ENCODE measurements around the gene ZNF19.
"Not testable (repeated sequence)": the region's sequence is repeated elsewhere in the genome, so short reads cannot be mapped to it uniquely, and the experiment has no call there.

Gene ZNF19

DNA sequence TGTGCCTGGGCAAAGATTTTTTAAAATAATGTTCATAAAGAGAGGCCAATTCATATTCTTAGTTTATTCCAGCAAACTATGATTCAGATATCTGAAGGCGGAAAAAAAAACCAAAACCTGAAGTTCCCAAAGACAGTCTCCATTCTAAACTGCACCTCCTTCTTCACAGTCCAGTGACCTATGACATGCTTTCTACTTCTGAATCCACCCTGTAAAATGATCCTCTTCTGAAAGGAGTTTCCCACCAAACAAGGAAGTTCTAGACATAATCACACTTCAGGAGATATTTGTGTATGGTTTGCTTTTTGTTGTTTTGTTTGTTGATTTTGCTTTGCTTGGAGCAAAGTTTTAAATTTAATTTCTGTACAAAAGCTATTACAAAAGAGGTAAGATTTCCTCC lies 24.2 kb upstream of the ZNF19 start:
- Histone ChIP-seq H3K9me3 (ENCODE audit: low read length) (no peaks in the 10 kb centered on the region), H3K9ac (ENCODE audit: low read length) (no peak overlapping the region), H3K4me3 (ENCODE audit: low read depth in 1 of 2, low read length in 2 of 2) (no peak overlapping the region), H3K4me1 (ENCODE audit: insufficient read depth, low read length) (no peaks in the 10 kb centered on the region), H3K27ac (ENCODE audit: low read depth, low read length) (no peak overlapping the region), H3K36me3 (ENCODE audit: insufficient read depth, low read length) (no peaks in the 10 kb centered on the region), H3K27me3 (ENCODE audit: control insufficient read depth in 1 of 2, insufficient read depth in 2 of 2, low read length in 2 of 2) (no peaks in the 10 kb centered on the region)

DNA sequence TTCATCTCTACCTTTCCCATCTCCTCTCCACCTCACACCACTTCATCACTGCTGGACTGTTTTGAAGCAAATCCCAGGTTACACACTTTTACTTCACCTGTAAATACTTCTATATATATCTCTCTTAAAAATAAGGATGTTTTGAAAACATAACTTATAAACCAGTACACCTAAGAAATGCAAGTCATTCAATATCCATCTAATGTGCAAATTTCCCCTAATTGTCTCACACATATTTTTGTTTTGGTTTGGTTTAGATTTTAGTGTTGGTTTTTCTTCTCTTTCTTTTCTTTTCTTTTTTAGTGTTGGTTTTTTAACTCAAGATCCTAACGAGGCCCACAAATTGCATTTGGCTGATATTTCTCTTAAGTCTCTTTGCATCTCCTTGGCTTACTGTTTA lies 17.9 kb upstream of the ZNF19 start:
- Histone ChIP-seq H3K36me3 (ENCODE audit: insufficient read depth, low read length) (no peaks in the 10 kb centered on the region), H3K9ac (ENCODE audit: low read length) (no peak overlapping the region), H3K4me1 (ENCODE audit: insufficient read depth, low read length) (no peaks in the 10 kb centered on the region), H3K9me3 (ENCODE audit: low read length) (no peaks in the 10 kb centered on the region), H3K27me3 (ENCODE audit: control insufficient read depth in 1 of 2, insufficient read depth in 2 of 2, low read length in 2 of 2) (no peaks in the 10 kb centered on the region), H3K27ac (ENCODE audit: low read depth, low read length) (no peak overlapping the region), H3K4me3 (ENCODE audit: low read depth in 1 of 2, low read length in 2 of 2) (no peak overlapping the region)

DNA sequence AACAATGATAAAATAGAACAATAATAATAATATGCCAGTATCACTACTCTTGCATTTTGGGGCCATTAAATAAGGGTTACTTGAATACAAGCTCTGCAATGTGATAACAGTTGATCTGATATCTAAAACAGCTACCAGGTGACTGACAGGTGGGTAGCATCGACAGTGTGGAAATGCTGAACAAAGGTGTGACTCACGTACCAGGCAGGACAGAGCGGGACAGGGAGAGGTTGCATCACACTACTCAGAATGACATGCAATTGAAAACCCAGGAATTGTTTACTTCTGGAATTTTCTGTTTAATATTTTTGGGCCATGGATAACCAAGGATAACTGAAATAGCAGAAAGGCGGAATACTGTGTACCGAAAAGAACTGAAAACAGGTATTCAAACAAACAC lies 15.8 kb upstream of the ZNF19 start:
- no peak overlapping the region for H3K27ac ChIP-seq (ENCODE audit: low read depth, low read length)
- no peak overlapping the region for H3K9ac ChIP-seq (ENCODE audit: low read length)
- no peaks in the 10 kb centered on the region for H3K9me3 ChIP-seq (ENCODE audit: low read length)
- no peaks in the 10 kb centered on the region for H3K4me1 ChIP-seq (ENCODE audit: insufficient read depth, low read length)
- H3K4me3 ChIP-seq (ENCODE audit: low read depth in 1 of 2, low read length in 2 of 2) = no peak overlapping the region
- no peaks in the 10 kb centered on the region for H3K27me3 ChIP-seq (ENCODE audit: control insufficient read depth in 1 of 2, insufficient read depth in 2 of 2, low read length in 2 of 2)
- H3K36me3 ChIP-seq (ENCODE audit: insufficient read depth, low read length) = no peaks in the 10 kb centered on the region

DNA sequence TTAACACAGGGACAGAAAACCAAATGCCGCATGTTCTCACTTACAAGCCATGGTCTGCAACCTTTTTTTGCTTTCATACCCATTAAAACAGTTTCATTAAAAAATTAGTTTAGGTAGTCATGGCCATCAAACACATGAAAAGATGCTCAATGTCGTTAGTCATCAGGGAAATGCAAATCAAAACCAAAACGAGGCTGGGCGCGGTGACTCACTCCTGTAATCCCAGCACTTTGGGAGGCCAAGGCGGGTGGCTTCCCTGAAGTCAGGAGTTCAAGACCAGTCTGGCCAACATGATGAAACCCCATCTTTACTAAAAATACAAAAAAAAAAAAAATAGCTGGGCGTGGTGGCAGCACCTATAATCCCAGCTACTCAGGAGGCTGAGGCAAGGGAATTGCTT lies 14.9 kb upstream of the ZNF19 start:
- not testable (repeated sequence) for H3K27me3 ChIP-seq (ENCODE audit: control insufficient read depth in 1 of 2, insufficient read depth in 2 of 2, low read length in 2 of 2); H3K27ac ChIP-seq (ENCODE audit: low read depth, low read length); H3K9me3 ChIP-seq (ENCODE audit: low read length); H3K4me3 ChIP-seq (ENCODE audit: low read depth in 1 of 2, low read length in 2 of 2); H3K4me1 ChIP-seq (ENCODE audit: insufficient read depth, low read length); H3K9ac ChIP-seq (ENCODE audit: low read length); H3K36me3 ChIP-seq (ENCODE audit: insufficient read depth, low read length)

DNA sequence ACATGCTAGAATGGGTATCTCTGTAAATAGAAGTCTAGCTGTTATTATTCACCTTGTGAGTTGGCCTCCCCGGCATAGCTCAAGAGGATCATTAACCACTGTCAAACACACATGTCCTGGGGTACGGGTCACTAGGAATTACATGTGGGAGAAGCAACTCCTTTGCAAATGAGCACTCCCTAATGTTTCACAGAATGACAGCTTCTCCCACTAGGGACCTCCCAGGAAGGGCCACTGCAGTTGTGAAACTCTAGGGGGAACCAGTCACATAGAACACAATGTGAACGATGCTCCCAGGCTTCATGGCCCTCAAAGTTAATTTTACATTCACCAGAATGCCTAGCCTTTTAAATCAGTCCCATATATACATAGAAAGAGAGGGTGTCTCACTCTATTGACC lies 12.4 kb upstream of the ZNF19 start:
- no peaks in the 10 kb centered on the region for H3K9me3 ChIP-seq (ENCODE audit: low read length)
- H3K27me3 ChIP-seq (ENCODE audit: control insufficient read depth in 1 of 2, insufficient read depth in 2 of 2, low read length in 2 of 2) = no peaks in the 10 kb centered on the region
- H3K36me3 ChIP-seq (ENCODE audit: insufficient read depth, low read length) = no peaks in the 10 kb centered on the region
- no peaks in the 10 kb centered on the region for H3K4me1 ChIP-seq (ENCODE audit: insufficient read depth, low read length)
- no peak overlapping the region for H3K27ac ChIP-seq (ENCODE audit: low read depth, low read length)
- H3K9ac ChIP-seq (ENCODE audit: low read length) = no peak overlapping the region
- no peak overlapping the region for H3K4me3 ChIP-seq (ENCODE audit: low read depth in 1 of 2, low read length in 2 of 2)

DNA sequence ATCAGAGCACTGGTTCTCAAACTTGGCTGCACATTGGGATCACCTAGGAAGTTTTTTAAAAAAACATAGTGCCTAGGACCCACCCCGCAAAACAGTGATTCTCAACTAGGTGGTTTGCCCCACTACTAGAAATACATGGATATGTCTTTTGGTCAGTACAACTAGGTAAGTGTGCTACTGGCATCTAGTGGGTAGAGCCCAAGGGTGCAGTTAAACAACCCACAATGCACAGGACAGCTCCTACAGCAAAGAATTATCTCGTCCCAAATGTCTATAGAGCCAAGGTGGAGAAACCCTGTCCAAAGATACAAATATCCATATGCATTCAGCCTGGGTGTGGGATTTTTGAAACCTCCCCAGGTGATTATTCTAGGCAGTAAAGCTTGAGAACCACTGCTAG lies 11.8 kb upstream of the ZNF19 start:
- H3K9ac ChIP-seq (ENCODE audit: low read length) = no peak overlapping the region
- no peaks in the 10 kb centered on the region for H3K36me3 ChIP-seq (ENCODE audit: insufficient read depth, low read length)
- no peaks in the 10 kb centered on the region for H3K4me1 ChIP-seq (ENCODE audit: insufficient read depth, low read length)
- H3K4me3 ChIP-seq (ENCODE audit: low read depth in 1 of 2, low read length in 2 of 2) = no peak overlapping the region
- no peak overlapping the region for H3K27ac ChIP-seq (ENCODE audit: low read depth, low read length)
- H3K9me3 ChIP-seq (ENCODE audit: low read length) = no peaks in the 10 kb centered on the region
- no peaks in the 10 kb centered on the region for H3K27me3 ChIP-seq (ENCODE audit: control insufficient read depth in 1 of 2, insufficient read depth in 2 of 2, low read length in 2 of 2)

DNA sequence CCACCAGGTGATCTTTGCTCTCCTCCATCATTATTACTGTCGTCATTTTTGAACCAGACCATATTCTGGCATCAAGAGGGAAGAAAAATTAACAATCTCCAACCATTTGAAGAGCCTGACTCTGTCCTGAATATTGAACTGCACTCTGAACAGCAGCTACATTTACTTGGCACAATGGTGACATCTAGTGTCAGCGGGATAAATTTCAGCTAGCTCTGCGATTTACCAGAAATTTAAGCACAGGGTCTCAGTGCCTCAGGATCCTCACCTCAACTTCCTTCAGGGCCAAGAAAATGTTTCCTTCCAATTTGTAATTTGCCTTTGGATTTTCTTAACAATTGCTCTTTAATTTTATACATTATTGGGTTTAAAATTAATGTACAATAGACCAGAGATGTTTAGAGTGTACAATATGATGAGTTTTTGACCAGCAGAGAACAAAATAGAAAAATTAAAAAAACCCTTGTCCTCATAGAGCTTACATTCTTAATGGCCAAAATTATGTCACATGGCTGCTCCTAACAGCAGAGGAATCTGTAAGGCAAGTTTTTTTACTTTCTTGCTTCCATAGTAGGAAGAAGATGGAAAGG lies 10.7 kb upstream of the ZNF19 start:
- Histone ChIP-seq H3K27ac (ENCODE audit: low read depth, low read length) (no peak overlapping the region), H3K9ac (ENCODE audit: low read length) (no peak overlapping the region), H3K4me1 (ENCODE audit: insufficient read depth, low read length) (no peaks in the 10 kb centered on the region), H3K9me3 (ENCODE audit: low read length) (no peaks in the 10 kb centered on the region), H3K4me3 (ENCODE audit: low read depth in 1 of 2, low read length in 2 of 2) (no peak overlapping the region), H3K27me3 (ENCODE audit: control insufficient read depth in 1 of 2, insufficient read depth in 2 of 2, low read length in 2 of 2) (no peaks in the 10 kb centered on the region), H3K36me3 (ENCODE audit: insufficient read depth, low read length) (no peaks in the 10 kb centered on the region)

DNA sequence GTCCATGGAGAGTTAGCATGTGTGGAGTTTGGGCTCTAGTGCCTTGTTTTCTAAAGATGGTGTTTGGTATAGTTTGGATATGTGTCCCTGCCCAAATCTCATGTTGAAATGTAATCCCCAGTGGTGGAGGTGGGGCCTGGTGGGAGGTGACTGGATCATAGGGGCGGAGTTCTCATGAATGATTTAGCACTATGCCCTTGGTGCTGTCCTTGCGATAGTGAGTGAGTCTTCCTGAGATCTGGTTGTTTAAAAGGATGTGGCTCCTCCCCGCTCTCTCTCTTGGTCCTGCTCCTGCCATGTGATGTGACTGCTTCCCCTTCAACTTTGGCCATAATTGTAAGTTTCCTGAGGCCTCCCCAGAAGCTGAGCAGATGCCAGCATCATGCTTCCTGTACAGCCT lies 8.9 kb upstream of the ZNF19 start:
- no peaks in the 10 kb centered on the region for H3K27me3 ChIP-seq (ENCODE audit: control insufficient read depth in 1 of 2, insufficient read depth in 2 of 2, low read length in 2 of 2)
- no peaks in the 10 kb centered on the region for H3K4me1 ChIP-seq (ENCODE audit: insufficient read depth, low read length)
- no peak overlapping the region for H3K4me3 ChIP-seq (ENCODE audit: low read depth in 1 of 2, low read length in 2 of 2)
- H3K36me3 ChIP-seq (ENCODE audit: insufficient read depth, low read length) = no peaks in the 10 kb centered on the region
- no peak overlapping the region for H3K27ac ChIP-seq (ENCODE audit: low read depth, low read length)
- H3K9me3 ChIP-seq (ENCODE audit: low read length) = no peaks in the 10 kb centered on the region
- no peak overlapping the region for H3K9ac ChIP-seq (ENCODE audit: low read length)

DNA sequence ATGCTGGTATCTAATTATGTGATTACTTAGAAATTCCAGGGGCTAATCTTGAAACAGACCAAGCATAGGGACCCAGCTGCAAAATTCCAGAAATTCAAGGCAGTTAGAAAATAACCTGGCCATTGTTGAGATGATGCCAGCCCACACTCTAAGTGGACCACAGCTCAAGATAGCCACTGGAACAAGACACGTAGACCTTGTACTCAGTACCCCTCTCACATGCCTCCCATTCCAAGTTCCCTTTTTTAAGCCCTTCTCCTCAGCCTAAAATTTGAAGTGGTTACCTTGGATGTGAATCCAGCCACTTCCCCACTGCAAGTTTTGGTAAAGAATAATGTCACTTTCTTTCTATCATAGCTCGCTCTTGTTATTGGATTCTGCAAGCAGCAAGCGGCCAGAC lies 4.1 kb upstream of the ZNF19 start:
- Histone ChIP-seq H3K4me3 (ENCODE audit: low read depth in 1 of 2, low read length in 2 of 2) (no peak overlapping the region), H3K27ac (ENCODE audit: low read depth, low read length) (no peak overlapping the region), H3K27me3 (ENCODE audit: control insufficient read depth in 1 of 2, insufficient read depth in 2 of 2, low read length in 2 of 2) (no peaks in the 10 kb centered on the region), H3K36me3 (ENCODE audit: insufficient read depth, low read length) (no peaks in the 10 kb centered on the region), H3K9ac (ENCODE audit: low read length) (no peak overlapping the region), H3K9me3 (ENCODE audit: low read length) (no peaks in the 10 kb centered on the region), H3K4me1 (ENCODE audit: insufficient read depth, low read length) (no peaks in the 10 kb centered on the region)

DNA sequence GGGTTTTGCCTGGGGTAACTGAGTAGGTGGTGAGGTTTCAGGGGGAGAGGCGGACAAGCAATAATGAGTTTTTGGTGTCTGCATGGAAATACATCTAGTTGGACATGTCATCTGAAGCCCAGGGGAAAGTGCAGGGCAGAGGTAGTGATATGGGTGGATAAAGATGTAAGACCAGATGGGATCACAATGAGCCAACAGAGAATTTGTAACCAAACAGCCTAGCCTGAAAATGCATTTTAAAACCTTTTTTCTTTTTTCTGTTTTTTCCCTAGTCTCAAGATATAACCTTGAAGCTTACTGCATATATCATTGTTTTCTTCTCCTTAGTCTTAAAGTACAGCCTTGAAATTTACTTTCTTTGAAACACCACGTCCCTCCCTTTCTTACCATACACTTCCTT lies 3.7 kb upstream of the ZNF19 start:
- Histone ChIP-seq H3K4me1 (ENCODE audit: insufficient read depth, low read length) (no peaks in the 10 kb centered on the region), H3K4me3 (ENCODE audit: low read depth in 1 of 2, low read length in 2 of 2) (no peak overlapping the region), H3K9me3 (ENCODE audit: low read length) (no peaks in the 10 kb centered on the region), H3K27ac (ENCODE audit: low read depth, low read length) (no peak overlapping the region), H3K36me3 (ENCODE audit: insufficient read depth, low read length) (no peaks in the 10 kb centered on the region), H3K27me3 (ENCODE audit: control insufficient read depth in 1 of 2, insufficient read depth in 2 of 2, low read length in 2 of 2) (no peaks in the 10 kb centered on the region), H3K9ac (ENCODE audit: low read length) (no peak overlapping the region)

DNA sequence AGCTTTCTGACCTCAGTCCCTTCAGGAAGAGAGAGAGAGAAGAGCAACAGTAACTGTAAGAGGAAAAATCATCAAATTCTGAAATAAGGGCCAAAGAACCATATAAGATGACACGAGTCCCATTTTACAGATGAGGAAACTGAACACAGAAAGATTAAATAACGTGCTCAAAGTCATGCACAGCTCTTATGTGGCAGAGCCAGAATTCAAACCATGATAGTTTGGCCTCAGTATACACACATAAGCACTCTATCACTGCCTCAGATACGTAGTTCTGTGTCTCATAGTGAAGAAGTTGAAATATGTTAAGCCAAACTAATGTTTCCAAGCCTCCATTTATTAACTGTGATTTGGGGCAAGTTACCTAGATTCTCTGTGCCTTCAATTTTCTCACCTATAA lies 1.9 kb upstream of the ZNF19 start:
- no peaks in the 10 kb centered on the region for H3K4me1 ChIP-seq (ENCODE audit: insufficient read depth, low read length)
- no peaks in the 10 kb centered on the region for H3K36me3 ChIP-seq (ENCODE audit: insufficient read depth, low read length)
- no peaks in the 10 kb centered on the region for H3K9me3 ChIP-seq (ENCODE audit: low read length)
- no peak overlapping the region for H3K9ac ChIP-seq (ENCODE audit: low read length)
- H3K27me3 ChIP-seq (ENCODE audit: control insufficient read depth in 1 of 2, insufficient read depth in 2 of 2, low read length in 2 of 2) = no peaks in the 10 kb centered on the region
- H3K27ac ChIP-seq (ENCODE audit: low read depth, low read length) = no peak overlapping the region
- no peak overlapping the region for H3K4me3 ChIP-seq (ENCODE audit: low read depth in 1 of 2, low read length in 2 of 2)

DNA sequence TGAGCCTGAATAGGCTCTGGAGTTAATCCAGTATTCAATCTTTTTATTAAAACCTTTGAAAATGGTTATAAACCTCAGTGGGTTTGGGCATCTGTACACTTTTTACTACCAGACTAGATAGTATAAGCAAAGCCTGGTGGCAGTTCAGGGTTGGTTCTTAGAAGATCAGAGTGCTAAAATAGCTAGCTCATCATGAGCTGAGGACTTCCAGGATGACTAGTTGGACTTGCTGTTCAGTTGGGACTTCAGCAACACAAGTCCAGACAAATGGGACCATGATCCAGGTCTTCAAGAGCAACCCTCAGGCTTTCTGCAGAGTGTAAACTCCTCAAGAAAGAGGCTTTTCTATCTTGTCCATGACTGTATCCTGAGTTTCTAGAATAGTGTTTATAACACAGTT lies 1.2 kb upstream of the ZNF19 start:
- Histone ChIP-seq H3K36me3 (ENCODE audit: insufficient read depth, low read length) (no peaks in the 10 kb centered on the region), H3K4me3 (ENCODE audit: low read depth in 1 of 2, low read length in 2 of 2) (no peak overlapping the region), H3K27me3 (ENCODE audit: control insufficient read depth in 1 of 2, insufficient read depth in 2 of 2, low read length in 2 of 2) (no peaks in the 10 kb centered on the region), H3K27ac (ENCODE audit: low read depth, low read length) (no peak overlapping the region), H3K9ac (ENCODE audit: low read length) (no peak overlapping the region), H3K4me1 (ENCODE audit: insufficient read depth, low read length) (no peaks in the 10 kb centered on the region), H3K9me3 (ENCODE audit: low read length) (no peaks in the 10 kb centered on the region)

Data from muscle layer of colon (tissue), 2 donors.